ENCODE data around the gene PSKH1. TPM values are rescaled to one million over a fixed set of nuclear protein-coding genes. Genes with fewer than 3 reads are reported as not detected.

Gene PSKH1
- total and polyA plus RNA-seq, 9 of the 15 experiments (the other 6 are each of a cell fraction or from before 2014, with no cell fraction given): 0.96 to 20.9 (median 9.4) TPM

GRCh38 chr16:67846320-67847063 lies 46.6 kb upstream of the PSKH1 start, which contains the start of gene NUTF2 (continued):
- TF ChIP-seq AFF1 (IDR thresholded peaks at IDR 0.05; ENCODE audit: low read depth in 1 of 2, partially characterized antibody in 2 of 2): peak; percentile 37 to 98
- no peak for TF ChIP-seq ZNF668 (CRISPR knock-in tag; IDR thresholded peaks at IDR 0.05)
- TF ChIP-seq ZNF3 (CRISPR knock-in tag; IDR thresholded peaks at IDR 0.05): no peak
- TF ChIP-seq ZBTB40 (IDR thresholded peaks at IDR 0.05): peak; percentile 71; the same call in 1 of the 2 replicates
- TF ChIP-seq ZBTB40 (CRISPR knock-in tag; IDR thresholded peaks at IDR 0.05): no peak
- TF ChIP-seq POLR2B (IDR thresholded peaks at IDR 0.05; ENCODE audit: low read depth, partially characterized antibody): peak; percentile 65
- TF ChIP-seq POLR2G (IDR thresholded peaks at IDR 0.05; ENCODE audit: low read depth, low read length): peak; percentile 93
- peak; percentile 78 for TF ChIP-seq ETV5 (CRISPR knock-in tag; IDR thresholded peaks at IDR 0.05; ENCODE audit: low read depth)
- TF ChIP-seq FOXJ2 (tag; IDR thresholded peaks at IDR 0.05): no peak; the same call in 1 of the 2 replicates
- peak; percentile 60 for TF ChIP-seq TAF1 (IDR thresholded peaks at IDR 0.05; ENCODE audit: control insufficient read depth, extremely low read depth, insufficient read depth, low read length, severe bottlenecking)
- TF ChIP-seq PURB (CRISPR knock-in tag; IDR thresholded peaks at IDR 0.05; ENCODE audit: low read depth): no peak
- peak; percentile 41; the same call in 1 of the 2 replicates for TF ChIP-seq FOXM1 (IDR thresholded peaks at IDR 0.05; ENCODE audit: low read depth)
- TF ChIP-seq FOXM1 (CRISPR knock-in tag; IDR thresholded peaks at IDR 0.05; ENCODE audit: low read depth): 0 out of 2 replicates have a peak, but pooled peaks have one; percentile 29
- peak; percentile 96 for TF ChIP-seq CXXC5 (CRISPR knock-in tag; IDR thresholded peaks at IDR 0.05)
